ENCODE measurements around the gene ISM1.

GRCh38 chr20:13283869-13284829, 63.1 kb downstream of the ISM1 start:
- TF ChIP-seq CTCF (IDR thresholded peaks at IDR 0.05; ENCODE audit: low read depth, low read length) = no peak
- TF ChIP-seq EZH2phosphoT487 (IDR thresholded peaks at IDR 0.05; ENCODE audit: low read depth) = no peak

Data from OCI-LY3 (cell line).